GM21423 (cell line): Measurements from ENCODE around the gene CFAP20DC.
"Not testable (repeated sequence)": the region's sequence is repeated elsewhere in the genome, so short reads cannot be mapped to it uniquely, and the experiment has no call there.

ENCODE experiments used
- ATAC-seq: cut with Tn5 transposase; IDR thresholded peaks from one replicate; pipeline ENCODE4 v1.9.1; 2021; ENCODE audit warnings: mild to moderate bottlenecking, moderate library complexity; ENCODE audit not compliant: unreplicated experiment

CFAP20DC gene

DNA sequence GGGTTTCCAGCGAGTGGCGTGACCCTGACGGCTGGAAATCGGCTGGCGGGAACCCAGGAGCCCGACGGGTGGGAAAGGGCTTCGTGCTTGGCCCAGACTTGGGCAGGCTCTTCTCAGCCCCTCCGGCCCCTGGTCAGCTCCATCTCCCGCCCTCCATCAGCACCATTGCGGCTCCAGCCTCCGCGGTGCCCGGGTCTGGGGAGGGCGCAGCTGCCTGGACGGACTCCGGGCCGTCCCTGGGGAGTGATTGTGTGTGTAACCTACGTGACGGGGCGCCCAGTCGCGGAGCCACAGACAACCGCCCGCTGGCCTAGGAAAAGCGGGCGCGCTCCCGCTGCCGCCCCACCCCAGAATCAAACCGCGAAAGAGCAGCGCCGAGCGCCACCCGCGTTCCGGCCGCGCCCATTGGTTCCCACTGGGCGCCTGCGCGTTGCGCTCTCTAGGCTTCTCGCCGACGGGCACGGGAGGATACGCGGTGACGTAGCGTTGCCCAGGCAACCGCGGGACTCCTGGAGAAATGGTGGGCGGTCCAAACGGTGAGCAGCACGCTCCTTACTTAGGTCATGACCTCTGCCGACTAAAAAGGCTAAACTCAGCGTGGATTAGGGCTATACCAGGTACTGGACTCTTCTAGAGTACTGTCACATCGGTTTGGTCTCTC is at the start of gene CFAP20DC:
Gene CFAP20DC (minus strand): TSS at position 355 of the 661 bp plus-strand sequence. CDS start 394 bp downstream, outside the sequence.
- ATAC-seq = peak; percentile 99

DNA sequence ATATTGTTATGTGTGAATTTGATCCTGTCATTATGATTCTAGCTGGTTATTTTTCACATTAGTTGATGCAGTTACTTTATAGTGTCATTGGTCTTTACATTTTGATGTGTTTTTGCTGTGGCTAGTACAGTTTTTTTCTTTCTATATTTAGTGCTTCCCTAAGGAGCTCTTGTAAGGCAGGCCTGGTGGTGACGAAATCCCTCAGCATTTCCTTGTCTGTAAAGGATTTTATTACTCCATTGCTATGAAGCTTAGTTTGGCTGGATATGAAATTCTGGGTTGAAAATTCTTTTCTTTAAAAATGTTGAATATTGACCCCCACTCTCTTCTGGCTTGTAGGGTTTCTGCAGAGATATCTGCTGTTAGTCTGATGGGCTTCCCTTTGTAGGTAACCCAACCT is 48.7 kb upstream of the CFAP20DC start:
- ATAC-seq = not testable (repeated sequence)

DNA sequence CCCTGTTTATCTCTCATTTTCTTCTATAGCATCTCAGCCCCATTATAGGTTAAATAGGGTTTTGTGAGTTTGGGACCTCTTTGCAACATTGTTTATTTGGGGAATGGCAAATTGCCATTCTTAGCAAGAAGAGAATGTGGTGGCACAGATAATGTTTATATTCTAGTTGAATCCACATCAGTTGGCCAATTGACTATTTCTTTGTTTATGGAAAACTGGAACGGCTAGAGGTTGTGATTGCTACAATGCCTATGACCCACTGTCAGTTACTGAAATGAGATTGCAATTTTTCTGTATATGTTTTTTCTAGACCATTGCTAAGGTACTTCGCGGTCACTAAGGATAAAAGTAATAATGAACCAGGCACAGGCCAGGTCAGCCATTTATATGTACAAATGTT is 44.6 kb upstream of the CFAP20DC start:
- no peak for ATAC-seq

DNA sequence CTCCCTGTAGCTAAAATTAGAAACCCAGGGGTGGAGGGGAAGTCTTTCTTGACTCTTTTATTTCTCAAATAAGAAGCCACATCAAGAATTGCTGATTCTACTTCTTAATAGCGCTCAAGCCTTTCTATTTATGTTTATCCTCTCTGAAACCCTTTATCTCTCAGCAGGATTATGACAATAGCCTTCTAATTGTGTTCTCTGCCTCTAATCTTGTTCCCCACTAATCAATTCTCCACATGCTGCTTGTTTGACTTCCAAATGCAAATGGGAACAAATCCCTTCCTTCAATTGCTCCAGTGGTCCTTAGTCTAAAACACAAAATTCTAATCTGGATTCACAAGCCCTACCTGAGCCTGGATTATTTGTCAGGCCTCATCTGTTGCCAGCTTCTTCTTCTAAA is 43.7 kb upstream of the CFAP20DC start:
- no peak for ATAC-seq

DNA sequence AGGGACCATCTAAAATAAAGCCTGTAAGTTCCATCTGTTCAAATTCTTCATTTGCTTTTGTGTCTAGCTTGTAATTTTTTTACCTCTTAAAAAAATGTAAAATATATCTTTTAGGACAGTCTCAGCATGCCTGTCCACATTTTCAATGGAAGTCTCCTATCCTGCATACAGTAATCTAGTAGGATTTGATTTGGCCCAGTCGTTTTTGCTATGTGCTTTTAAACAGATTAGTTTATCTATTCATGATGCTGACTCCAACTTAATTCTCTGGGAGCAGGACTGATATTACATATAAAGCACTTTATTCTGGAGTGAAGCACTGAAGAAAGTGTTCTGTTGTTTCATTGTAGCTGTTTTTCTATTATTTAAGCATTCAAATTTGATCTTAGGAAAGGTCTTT is 38.9 kb upstream of the CFAP20DC start:
- no peak for ATAC-seq

DNA sequence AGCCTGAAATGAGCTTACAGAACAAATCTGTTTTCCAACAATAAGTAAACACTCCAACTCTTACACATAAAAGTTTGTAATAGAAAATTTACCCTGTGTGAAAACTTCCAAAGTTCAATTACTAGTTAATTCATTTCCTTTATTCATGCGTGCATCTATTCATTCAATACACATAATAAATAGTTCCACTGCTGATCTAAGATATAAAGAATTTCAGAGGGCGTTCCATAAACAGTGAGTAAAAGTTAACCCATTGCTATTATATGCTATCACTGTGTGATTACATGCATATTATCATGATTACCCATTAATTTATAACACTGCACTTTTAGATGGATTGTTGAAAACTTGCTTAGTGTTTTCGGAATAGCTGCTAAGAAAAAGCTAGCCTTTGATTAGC is 36.2 kb upstream of the CFAP20DC start:
- ATAC-seq = no peak

DNA sequence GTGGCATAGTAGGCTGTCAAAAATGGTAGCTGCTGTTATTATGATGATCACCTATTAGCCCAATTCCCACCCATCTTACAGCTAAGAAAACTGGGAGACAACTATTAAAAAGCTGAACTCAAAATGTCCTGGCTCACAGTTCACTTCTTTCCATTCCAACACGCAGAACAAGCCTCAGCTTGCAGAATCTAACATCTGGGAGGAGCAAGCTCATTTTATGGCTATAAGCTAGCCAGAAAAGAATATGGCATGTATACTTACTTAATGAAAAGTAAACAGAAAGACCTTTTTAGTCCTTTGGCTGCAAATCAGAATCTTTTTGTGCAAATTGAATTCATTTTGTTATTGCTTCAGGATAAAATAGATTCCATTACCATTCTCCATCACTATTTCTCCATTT is 34.8 kb upstream of the CFAP20DC start:
- ATAC-seq = no peak

DNA sequence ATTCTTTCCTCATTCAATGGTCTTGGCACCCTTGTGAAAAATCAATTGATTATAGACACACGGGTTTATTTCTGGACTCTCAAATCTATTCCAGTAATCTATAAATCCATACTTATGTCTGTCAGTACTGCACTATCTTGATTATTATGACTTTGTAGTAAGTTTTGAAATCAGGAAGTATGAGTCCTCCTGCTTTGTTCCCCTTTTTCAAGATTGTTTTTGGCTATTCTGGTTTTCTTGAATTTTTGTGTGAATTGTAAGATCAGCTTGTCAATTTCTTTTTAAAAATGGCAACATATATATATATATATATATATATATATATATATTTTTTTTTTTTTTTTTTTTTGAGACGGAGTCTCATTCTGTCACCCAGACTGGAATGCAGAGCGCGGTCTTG is 32.3 kb upstream of the CFAP20DC start:
- ATAC-seq = no peak

DNA sequence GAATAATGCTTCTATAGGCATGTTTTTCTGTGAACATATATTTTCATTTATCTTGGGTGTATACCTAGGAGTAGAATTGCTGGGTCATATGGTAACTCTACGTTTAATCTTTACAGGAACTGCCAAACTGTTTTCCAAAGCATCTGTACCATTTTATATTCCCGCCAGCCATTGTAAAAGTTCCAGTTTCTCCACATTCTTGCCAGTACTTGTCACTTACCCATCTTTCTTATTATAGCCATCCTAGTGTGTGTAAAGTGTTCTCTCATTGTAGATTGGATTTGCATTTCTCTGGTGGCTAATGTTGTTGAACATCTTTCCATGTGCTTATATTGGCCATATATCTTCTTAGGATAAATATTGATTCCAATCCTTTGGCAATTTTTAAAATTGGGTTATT is 31.2 kb upstream of the CFAP20DC start:
- ATAC-seq = no peak

DNA sequence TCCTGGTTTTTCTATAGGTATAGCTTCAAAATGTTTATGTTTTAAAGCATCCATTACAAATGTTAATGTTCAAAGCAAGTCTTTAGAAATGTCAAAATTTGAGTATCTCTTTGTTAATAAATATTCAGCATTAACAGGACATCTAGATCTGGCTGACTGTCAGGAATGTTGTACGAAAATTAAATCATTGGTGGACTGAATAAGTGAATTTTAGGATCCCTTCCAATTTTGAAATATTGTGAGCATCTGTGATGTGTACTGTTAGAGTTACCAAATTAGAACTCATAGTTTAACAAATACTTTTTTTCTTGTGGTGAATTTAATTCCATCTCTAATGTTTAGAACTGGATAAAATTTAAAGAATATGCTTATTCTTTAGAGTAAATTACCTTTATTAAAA is 30.1 kb upstream of the CFAP20DC start:
- no peak for ATAC-seq

DNA sequence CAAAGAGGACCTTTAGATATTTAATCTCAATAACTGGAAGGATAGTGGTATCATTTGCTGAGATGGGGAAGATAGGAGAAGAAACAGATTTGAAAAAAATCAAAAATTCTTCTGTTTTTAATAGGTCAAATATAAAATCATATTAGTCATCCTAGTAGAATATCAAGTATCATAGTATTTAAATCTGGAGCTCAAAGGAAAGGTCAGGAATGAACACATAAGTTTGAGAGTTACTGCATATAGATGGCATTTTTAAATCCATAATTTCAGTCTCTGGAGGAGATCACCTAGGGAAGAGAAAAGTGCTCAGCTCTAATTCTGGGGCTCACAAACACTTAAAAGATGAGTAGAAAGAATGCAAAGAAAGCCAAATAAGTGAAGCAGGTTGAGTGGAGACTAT is 24.9 kb upstream of the CFAP20DC start:
- ATAC-seq = no peak

DNA sequence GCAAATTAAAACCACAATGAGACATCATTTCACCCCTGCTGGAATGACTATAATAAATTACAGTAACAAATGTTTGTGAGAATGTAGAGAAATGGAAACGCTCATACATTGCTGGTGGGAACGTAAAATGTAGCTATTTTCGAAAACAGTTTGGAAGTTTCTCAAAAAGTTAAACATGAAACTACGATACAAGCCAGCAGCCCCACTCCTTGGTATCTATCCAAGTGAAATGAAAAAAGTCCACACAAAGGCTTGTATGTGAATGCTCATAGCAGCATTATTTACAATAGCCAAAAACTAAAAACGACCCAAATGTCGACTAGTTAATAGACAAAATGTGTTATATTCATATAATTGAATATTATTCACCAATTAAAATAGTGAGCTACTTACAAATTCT is 22.9 kb upstream of the CFAP20DC start:
- no peak for ATAC-seq

DNA sequence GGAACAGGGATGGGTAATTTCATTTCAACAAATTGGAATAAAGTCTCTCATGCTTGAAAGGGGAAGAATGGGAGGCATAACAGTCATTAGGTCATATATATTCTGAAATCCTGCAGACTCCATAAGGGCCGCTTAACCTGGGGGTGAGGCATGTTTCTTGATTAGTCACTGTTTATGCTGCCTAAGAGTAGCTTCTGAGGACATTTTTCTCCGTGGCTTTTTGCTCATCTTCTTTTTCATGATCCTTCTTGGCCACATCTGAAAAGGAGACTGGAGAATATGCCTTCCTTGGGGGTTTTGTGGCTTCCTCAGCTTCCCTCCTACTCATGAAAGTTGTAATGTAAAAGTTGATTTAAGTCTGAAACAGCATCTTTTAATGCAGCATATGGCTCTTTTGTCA is 20.0 kb upstream of the CFAP20DC start:
- no peak for ATAC-seq

DNA sequence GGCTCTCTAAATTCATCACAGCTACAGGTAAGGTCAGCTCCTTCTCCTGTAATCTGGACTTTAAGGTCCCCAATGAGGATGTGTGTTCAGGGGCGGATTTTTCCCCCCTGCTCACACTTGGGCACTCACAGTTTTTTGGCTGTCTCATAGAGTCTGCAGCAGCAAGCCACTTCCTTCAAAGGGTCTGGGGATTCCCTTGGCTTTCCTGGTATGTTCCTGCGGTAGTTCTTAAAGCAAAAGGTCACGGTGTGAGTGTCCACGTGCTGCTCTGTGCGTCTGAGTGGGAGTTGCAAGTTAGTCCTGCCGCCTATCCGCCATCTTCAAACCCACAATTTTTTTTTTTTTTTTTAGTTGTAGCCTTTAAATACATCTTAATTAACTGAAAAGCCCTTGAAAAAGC is 15.4 kb upstream of the CFAP20DC start:
- ATAC-seq = no peak

DNA sequence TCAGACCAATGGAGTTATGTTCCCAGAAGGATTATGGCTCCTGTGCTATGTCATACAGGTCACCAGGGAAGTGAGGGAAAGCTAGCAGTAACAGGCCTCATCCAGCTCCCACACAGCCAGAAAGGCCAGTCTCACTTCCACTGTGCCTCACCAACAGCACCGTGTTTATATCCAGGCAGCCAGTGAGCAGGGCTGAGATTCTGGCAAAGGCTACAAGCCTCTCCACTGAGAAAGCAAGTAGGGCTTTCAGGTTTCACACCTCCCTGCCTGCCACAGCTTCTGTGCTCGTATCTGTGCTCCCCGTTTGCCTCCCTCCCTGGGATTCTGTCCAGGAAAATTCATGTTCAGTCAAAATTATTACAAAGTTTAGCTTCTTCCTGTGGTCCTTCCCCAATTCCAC is 14.9 kb upstream of the CFAP20DC start:
- ATAC-seq = no peak

DNA sequence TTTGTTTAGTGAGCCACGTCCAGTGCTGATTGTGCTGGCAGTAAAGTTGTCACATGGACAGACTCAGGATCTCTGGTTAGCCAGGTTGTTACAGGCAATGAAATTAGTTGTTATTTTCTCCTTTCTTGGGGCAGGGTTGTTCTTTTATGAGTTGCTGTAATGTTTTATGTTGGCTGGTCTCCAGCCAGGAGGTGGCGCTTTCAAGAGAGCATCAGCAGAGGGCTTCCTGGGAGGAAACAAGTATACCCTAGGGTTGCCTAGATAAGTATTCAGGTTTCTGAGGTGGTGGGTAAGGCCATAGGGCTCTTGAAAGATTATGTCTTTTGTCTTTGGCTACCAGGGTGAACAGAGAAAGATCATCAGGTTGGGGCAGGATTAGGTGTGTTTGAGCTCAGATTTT is 14.5 kb upstream of the CFAP20DC start:
- no peak for ATAC-seq

DNA sequence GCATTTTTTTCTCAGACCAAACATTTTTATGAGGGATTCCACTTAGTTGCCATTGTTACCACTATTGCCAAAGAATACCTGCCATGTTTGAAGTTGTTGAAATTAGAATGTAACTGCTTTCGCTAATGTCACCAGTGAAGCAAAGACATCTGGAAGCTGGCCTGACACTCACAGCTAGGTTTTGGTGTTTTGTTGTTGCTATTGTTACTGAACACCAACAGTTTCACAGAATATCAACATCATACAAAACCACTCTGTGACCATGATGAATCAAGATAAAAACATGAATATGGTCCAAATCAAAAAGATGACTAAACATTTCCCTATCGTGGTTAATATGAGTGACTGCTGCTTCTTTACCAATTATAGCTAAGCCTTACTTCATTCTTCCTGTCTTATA is 6.9 kb upstream of the CFAP20DC start:
- no peak for ATAC-seq

DNA sequence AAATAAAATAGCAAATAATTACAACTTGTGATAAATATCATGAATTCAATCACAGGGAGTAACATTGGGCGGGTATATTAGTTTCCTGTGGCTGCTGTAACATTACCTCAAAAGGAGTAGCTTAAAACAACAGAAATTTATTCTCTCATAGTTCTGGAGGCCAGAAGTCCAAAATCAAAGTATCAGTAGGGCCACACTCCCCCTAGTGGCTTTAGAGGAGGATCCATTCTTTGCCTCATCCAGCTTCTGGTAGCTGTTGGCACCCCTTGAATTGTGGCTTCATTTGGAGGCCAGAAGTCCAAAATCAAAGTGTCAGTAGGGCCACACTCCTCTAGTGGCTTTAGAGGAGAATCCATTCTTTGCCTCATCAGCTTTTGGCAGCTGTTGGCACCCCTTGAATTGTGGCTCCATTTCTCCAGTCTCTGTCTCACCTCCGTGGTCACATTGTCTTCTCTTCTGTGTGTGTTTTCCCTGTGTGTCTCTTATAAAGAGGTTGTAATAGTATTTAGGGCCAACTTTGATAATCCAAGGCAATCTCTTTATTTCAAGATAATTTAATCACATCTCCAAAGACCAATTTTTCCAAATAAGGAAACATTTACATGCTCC is 3.1 kb upstream of the CFAP20DC start:
- no peak for ATAC-seq

DNA sequence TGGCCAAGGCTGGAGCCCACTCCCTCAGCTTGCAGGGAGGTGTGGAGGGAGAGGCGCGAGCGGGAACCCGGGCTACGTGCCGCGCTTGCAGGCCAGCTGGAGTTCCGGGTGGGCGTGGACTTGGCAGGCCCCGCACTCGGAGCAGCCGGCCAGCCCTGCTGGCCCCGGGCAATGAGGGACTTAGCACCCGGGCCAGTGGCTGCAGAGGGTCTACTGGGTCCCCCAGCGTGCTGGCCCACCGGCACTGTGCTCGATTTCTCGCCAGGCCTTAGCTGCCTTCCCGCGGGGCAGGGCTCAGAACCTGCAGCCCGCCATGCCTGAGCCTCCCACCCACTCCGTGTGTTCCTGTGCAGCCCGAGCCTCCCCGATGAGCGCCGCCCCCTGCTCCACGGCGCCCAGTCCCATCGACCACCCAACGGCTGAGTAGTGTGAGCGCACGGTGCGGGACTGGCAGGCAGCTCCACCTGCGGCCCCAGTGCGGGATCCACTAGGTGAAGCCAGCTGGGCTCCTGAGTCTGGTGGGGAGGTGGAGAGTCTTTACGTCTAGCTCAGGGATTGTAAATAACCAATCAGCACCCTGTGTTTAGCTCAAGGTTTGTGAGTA is 1.1 kb upstream of the CFAP20DC start:
- not testable (repeated sequence) for ATAC-seq

DNA sequence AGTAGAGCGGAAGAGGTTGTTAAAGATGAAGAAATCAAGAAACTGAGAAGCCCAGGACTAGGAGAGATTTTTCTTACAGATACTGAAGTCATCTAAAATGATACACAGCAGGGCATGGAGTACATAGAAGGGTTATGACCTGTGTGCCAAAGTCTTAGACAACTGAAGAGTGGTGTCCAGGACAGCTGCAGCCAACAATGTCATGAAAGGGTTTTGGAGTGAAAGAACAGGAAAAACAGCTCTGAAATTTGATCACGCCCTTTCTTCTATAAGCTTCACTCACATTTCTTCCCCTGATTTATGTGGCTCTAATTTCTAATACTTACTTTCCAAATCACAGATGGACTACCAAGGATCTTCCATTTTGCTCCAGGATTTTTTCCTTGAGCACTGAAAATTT is 3.0 kb downstream of the CFAP20DC start:
- no peak for ATAC-seq

DNA sequence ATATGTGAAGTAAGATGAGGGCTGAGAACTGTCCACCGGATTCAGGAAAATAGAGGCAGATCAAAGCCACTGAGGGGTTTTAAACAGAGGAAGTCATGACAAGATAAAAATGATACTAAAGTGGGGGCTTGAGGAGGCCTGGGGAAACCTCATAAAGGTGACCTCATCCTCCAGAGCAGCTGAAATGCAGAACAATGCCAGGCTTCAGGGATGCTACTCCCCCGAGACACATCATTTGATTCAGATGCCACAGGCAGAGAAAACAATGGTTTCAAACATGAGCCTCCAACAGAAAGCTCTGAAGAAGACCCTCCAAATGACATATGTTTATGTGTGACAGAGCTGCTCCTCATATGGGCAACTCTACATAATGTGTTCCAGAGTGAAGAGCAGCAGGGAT is 6.4 kb downstream of the CFAP20DC start:
- no peak for ATAC-seq

DNA sequence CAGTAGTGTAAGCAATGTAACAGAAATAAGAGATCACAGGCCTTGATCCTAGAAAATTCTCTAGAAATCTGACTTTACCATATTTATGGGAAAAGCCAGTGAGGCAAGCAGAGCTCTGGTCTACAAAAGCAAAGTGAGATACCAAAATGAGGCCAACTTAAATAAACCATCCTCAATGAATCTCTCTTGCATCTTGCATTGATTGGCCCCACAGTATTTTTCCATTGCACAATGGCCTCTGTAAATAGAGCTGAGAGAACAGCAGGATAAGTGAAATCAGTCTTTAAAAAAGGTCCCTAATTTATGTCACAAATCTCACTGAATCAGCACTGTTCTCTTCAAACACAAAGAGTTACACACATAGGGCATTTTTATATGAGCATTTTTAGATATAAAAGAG is 8.9 kb downstream of the CFAP20DC start:
- no peak for ATAC-seq

DNA sequence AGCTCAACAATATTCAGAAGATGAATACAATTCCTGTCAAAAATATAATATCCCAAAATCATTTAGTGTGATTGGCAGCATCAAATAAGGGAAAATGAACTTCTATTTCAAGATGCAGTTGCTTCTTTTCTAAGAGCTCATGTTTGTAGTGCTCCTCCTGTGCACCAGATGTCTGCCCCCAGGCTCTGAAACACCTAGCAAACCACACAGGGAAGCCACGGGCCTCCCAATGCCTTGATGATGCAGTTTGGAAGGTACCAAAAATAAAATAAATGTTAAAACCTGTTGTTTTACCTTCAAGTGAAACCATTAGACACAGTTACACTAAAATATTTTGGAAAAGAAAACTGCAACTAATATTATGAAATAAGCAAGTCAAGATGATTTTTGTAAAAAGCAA is 22.2 kb downstream of the CFAP20DC start:
- ATAC-seq = no peak
